ENCODE data around the gene UXT.

DNA sequence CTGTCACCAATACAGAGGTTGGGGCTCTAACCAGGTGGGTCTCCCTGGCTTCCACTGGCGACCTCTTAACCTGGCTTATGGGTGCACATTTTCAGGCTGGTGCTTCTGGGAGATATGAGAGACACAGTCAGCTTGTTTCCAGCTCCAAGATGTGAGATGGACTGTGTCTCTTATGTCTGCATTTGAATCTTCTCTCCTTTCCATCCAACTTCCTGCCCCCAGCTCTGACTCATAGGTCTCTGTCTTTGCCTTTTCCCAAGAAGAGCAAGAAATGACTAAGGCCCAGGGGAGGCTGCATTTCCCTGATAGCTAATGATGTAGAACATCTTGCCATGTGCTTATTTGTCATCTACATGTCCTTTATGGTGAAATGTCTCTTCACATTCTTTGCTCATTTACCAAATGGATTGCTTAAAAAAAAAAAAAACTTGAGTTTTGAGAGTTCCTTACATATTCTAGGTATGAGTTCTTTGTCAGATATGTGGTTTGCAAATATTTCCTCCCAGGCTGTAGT, 3.2 kb upstream of the UXT start:
- TF ChIP-seq POLR2A (IDR thresholded peaks at IDR 0.05) = no peak
- TF ChIP-seq CTCF (IDR thresholded peaks at IDR 0.05) = no peak
